Skin of body (tissue), 2 donors: ENCODE data around the gene DYNC1I2. TPM values are rescaled to one million over a fixed set of nuclear protein-coding genes. Genes with fewer than 3 reads are reported as not detected.
"Not testable (repeated sequence)": the region's sequence is repeated elsewhere in the genome, so short reads cannot be mapped to it uniquely, and the experiment has no call there.

ENCODE experiments used
- DNase-seq: peaks from one replicate; lab custom pipeline; 2025; lab: John Stamatoyannopoulos, UW
- total RNA-seq: library from RNA; depleted of rRNA; stranded (reverse); fragments of >200 nt; gene quantifications from one replicate; pipeline ENCODE4 v1.2.3, GENCODE V29; 2014

Gene DYNC1I2
- total RNA-seq, 1 donor from 2014 or later: 98.7 TPM

GRCh38 chr2:171774581-171774980 is 87.3 kb downstream of the DYNC1I2 start:
- not testable (repeated sequence) for DNase-seq

- DNase-seq: no peak
Measured at GRCh38 chr2:171778515-171778914, 91.2 kb downstream of the DYNC1I2 start.

- DNase-seq: no peak
Measured at GRCh38 chr2:171785450-171785849, 98.2 kb downstream of the DYNC1I2 start.

GRCh38 chr2:171787333-171788072 is 100.2 kb downstream of the DYNC1I2 start:
- no peak for DNase-seq

GRCh38 chr2:171788316-171788993 is 101.2 kb downstream of the DYNC1I2 start:
- no peak for DNase-seq

GRCh38 chr2:171789956-171790355 is 102.7 kb downstream of the DYNC1I2 start:
- no peak for DNase-seq

- no peak for DNase-seq
Measured at GRCh38 chr2:171791361-171791760, 104.1 kb downstream of the DYNC1I2 start.

- DNase-seq: no peak
Measured at GRCh38 chr2:171792157-171792556, 104.9 kb downstream of the DYNC1I2 start.

- no peak for DNase-seq
Measured at GRCh38 chr2:171792886-171793580, 105.8 kb downstream of the DYNC1I2 start.

- DNase-seq: no peak
Measured at GRCh38 chr2:171793691-171794678, 106.7 kb downstream of the DYNC1I2 start.

- no peak for DNase-seq
Measured at GRCh38 chr2:171794918-171795317, 107.6 kb downstream of the DYNC1I2 start.

Other genes with a start within 250 kb of the DYNC1I2 start
- gene CYBRD1, start 165.0 kb upstream of the DYNC1I2 start, total RNA-seq: 184 TPM
- gene SLC25A12, start 206.8 kb downstream of the DYNC1I2 start, total RNA-seq: 25.2 TPM
- 44.2 TPM for gene HAT1, start 235.0 kb downstream of the DYNC1I2 start, total RNA-seq